COLO668 (cell line): ENCODE data around the gene SCAI.
"Not testable (repeated sequence)": the region's sequence is repeated elsewhere in the genome, so short reads cannot be mapped to it uniquely, and the experiment has no call there.

Experiments used
- DNase-seq: peaks from one replicate; lab custom pipeline; 2025; ENCODE audit not compliant: unreplicated experiment; lab: John Stamatoyannopoulos, UW

SCAI gene

DNA sequence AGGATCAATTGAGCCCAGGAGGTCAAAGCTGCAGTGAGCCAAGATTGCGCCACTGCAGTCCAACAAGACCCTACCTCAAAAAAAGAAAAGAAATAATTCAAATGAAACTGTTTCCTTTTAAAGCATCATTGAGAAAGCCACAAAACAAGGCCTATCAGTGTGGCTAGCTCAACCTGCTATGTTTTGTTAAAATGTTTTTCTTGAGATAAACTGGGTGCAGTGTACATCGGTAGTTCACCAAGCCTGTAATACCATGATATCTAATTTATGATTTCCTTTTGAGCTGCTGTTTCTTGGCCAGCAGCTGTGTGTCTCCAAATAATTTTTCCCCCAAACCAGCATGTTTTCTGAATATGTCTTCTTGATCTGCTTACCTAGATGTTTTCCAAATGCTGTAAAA, 105.2 kb downstream of the SCAI start:
- no peak for DNase-seq

GRCh38 chr9:125028041-125028440, 115.3 kb downstream of the SCAI start:
- DNase-seq, result no peak

- DNase-seq, result no peak
Measured at GRCh38 chr9:125024917-125025316, 118.4 kb downstream of the SCAI start.

- DNase-seq, result no peak
Measured at GRCh38 chr9:125021069-125021468, 122.3 kb downstream of the SCAI start.

DNA sequence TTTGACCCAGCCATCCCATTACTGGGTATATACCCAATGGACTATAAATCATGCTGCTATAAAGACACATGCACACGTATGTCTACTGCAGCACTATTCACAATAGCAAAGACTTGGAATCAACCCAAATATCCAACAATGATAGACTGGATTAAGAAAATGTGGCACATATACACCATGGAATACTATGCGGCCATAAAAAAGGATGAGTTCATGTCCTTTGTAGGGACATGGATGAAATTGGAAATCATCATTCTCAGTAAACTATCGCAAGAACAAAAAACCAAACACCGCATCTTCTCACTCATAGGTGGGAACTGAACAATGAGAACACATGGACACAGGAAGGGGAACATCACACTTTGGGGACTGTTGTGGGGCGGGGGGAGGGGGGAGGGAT, 127.7 kb downstream of the SCAI start:
- not testable (repeated sequence) for DNase-seq

- DNase-seq, result not testable (repeated sequence)
Measured at GRCh38 chr9:125012013-125012412, 131.3 kb downstream of the SCAI start.

- DNase-seq, result no peak
Measured at GRCh38 chr9:125008599-125008998, 134.7 kb downstream of the SCAI start.

GRCh38 chr9:125003332-125003731, 140.0 kb downstream of the SCAI start:
- DNase-seq, result no peak

DNA sequence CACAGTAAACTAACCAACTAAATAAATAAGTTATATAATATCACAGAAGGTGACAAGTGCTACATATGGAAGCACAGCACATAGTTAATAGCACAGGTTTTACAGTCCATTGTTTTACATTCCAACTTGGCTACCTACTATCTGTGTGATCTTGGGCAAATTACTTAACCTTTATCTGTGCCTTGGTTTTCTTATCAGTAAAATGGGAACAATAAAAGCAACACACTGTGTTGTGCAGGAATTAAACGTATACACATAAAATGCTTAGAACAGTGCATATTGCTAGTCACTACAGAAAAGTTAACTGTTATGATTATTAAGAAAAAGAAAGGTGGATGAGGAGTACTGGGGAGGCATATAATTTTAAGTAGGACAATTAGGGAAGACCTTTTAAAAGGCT, 159.6 kb downstream of the SCAI start:
- DNase-seq, result no peak

DNA sequence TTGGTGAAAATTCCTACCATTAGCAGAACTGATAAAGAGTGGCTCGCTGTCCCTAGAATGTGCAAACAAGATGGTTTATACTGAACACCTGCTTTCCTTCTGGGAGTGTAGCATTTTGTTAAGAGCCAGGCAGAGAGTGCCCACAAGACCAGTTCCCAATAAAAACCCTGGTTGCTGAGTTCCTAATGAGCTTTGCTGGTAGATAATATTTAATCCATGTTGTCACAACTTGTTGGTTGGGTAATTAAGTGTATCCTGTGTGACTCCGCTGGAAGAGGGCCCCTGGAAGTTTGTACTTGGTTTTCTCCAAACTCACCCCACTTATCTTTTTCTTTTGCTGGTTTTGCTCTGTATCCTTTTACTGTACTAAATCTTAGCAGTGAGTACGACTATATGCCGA, 162.9 kb downstream of the SCAI start:
- no peak for DNase-seq

- DNase-seq, result no peak
Measured at GRCh38 chr9:124975131-124975530, 168.2 kb downstream of the SCAI start.

DNA sequence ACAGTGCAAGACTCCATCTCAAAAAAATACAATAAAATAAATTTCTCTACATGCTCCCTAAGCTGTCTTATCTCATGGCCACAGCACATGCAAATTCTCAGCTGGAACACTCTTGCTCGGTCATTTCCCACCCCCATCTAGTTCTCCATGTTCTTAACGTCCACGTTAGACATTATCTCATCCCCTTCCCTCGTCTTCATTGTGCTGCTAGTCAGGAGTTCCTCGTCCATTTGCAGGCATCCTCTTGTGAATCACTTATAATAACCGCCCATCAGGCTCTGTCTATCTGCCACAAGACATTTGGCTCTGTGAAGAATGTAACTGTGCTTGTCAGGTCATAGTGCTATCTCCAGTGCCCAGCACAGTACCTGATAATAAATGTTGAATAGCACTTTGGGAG, 169.5 kb downstream of the SCAI start:
- DNase-seq, result no peak

DNA sequence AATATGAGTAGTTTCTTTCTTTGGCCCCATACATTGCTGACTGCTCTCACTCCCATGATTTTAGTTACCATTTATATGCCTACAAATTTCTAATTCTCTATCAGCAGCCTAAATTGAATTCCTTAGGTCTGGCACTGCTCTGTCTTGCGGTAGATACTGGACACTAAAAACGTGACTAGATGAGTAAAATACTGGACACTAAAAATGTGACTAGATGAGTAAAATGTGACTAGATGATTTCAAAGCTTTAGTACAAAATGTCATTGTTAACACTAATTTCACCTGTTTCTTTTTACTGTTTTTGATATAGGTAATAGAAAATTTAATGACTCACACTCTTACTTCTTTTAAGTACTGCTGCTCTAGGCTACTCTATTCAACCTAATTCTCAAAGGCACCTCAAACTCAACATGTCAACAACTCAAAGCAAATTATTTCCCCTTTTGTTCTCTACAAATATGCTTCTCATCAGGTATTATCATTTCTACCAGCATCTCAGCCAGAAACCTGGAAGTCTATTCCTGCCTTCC, 171.0 kb downstream of the SCAI start:
- no peak for DNase-seq

- no peak for DNase-seq
Measured at GRCh38 chr9:124969401-124969800, 173.9 kb downstream of the SCAI start.

DNA sequence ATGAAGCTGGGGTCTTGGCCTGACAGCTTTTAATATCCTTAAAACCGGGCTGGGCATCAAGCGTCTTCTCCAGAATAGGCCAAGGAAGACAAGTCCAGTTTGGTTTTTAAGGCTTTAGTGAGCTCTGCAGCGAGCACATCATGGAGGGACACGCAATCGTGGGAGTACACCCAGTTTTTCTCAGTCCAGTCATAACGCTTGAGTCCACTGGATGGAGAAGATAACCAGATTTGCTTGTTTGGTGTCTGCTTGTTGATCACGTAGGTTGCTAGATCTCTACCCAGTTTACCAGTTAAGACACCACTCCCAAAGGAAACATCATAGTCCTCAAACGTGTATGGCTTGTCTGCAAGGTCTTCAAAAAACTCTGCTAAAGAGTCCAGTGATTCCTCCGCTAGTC, 175.1 kb downstream of the SCAI start:
- no peak for DNase-seq

- DNase-seq, result not testable (repeated sequence)
Measured at GRCh38 chr9:124965775-124966568, 177.4 kb downstream of the SCAI start.

DNA sequence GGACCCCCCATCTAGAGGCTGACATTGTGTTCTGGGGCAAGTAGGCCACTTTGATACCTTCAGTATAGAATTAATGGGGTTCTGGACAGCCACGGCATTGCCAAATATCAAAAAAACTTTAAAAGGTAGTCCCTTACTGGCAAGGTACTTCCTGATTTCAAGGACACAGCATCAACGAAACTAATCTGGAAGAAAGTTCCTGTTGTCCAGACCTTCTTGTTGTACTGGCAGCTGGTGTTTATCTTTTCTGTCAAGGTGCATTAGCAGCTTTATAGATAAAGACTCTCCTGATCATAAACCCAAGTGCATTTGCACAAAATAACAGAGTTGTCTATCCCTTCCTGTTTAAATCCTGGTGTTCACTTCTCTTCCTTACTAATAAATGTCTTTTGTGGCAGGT, 178.7 kb downstream of the SCAI start:
- DNase-seq, result no peak

DNA sequence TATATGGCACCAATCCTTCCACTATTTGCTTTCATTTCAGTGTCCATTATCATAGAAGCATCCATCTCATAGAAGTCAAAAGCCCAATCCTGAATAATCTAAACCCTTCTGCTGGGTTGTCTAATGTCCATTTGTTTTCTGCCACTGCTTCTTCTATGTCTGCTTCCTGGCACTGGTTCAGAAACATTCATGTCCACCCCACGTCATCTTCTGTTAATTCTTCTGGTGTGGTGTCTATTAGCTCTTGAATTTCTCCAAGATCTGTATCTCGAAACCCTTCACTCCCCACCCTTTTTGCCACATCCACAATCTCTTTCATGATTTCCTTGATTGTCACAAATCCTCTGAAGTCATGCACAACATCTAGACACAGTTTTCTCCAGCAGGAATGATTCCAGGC, 179.3 kb downstream of the SCAI start:
- no peak for DNase-seq

- no peak for DNase-seq
Measured at GRCh38 chr9:124960409-124960752, 182.9 kb downstream of the SCAI start.

DNA sequence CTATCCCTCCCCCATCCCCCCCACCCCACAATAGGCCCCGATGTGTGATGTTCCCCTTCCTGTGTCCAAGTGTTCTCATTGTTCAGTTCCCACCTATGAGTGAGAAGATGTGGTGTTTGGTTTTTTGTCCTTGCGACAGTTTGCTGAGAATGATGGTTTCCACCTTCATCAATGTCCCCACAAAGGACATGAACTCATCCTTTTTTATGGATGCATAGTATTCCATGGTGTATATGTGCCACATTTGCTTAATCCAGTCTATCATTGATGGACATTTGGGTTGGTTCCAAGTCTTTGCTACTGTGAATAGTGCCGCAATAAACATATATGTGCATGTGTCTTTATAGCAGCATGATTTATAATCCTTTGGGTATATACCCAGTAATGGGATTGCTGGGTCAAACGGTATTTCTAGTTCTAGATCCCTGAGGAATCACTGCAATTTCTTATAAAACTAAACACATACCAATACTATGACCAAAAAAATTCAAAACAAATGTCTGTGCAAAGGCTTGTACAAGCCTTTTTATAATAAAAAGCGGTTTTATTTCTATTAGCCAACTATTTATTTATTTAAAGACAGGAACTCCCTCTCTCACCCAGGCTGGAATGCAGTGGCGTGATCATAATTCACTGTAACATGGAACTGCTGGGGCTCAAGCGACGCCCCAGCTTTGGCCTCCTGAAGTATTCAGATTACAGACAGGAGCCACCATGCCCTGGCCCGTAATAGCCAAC, 183.5 kb downstream of the SCAI start:
- DNase-seq, result not testable (repeated sequence)

DNA sequence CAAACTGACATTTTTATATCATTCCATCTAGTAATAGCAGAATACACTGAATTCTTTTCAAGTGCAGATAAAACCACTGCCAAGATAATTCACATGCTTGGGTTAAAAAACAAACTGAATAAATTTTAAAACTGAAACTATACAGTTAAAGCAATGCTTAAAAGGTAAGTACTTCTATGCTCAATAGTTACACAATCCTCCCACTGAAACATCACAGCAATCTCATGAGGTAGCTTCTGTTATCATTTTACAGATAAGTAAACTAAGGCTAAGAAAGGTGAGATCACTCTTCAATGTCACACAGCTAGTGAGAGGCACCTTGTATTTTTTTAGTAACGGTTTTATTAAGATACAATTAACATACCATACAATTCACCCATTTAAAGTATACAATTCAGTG, 189.1 kb downstream of the SCAI start:
- DNase-seq, result no peak

DNA sequence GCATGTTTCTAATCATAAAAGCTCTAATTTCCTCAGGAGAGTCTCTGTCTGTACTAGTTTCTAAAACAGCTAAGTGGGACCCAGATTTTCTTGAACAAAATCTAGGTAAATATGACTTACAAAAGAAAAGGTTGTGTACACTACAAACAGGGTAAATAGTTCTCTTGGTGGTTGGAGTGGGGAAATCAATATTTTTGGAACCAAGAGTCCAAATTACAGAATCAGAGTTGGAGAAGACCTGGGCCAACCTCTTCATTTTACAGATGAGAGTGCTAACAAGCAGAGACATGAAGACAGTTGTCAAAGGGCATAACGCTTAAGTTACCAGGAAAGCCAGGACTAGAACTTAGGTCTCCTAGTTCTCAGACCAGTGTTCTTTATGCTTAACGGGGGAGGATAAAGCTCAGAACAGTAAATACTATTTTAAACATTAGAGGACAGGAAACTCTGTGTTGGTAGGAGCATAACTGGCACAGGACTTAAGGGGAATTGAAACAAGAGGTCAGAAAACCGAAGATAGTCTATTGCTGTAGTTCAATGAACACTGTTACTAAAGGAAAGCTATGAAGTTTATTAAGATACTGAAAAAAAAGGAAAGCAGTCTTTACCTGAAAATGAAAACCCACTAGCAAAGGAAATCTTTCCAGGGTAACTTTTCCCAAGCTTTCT, 193.1 kb downstream of the SCAI start:
- no peak for DNase-seq
